ENCODE results near the gene SLC38A8.

Gene SLC38A8

DNA sequence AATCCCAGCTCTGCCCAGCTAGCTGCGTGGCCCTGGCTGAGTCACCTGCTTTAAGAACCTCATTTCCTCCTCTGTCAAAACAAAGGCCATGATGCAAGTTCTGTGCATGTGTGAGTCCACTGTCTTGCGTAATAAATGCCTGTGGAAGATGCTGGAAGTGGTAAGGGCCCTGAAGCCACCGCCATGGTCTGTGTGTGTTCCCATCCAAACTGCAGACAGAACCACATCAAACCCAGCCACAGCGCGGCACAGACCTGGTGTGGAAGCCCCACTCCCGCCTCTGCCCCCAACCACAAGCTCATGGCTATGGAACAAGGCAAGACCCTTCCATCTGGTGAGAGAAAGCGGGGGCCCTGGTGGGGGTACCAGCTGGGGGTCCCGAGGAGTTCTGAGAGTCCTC lies 48.5 kb downstream of the SLC38A8 start:
- DNase-seq: no peak

DNA sequence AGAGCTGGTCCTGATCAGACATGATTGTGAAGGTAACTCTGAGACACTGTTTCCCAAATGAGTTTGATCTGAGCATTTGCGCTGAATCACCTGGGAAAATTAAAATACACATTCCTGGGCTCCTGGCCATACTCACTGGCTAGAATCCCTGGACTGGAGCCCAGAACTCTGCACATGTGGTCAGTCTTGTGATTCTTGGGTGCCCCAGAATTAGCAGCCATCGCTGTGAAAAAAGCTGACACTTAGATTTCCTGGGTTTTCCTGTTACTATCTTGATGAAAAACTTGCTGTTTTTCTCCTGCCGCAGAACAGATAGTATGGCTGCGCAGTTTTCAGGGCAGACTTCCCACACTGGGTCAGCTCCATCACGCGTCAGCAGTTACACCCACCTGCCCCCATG lies 50.0 kb downstream of the SLC38A8 start:
- no peak for DNase-seq

DNA sequence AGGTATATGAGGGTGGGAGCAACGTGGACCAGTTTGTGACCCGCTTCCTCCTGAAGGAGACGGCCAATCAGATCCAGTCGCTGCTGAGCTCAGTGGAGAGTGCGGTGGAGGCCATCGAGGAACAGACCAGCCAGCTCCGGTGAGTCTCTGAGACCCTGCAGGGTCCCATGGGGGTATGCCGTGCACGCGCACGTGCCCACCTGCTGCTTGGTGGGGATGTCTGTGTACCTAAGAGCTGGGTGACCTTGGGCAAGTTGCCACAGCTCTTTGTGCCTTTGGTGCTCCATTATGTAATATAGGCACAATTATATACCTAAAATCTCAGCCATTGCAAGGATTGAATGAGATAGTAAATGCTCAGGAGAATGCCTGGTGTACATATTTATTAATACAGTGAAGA lies 52.1 kb downstream of the SLC38A8 start:
- DNase-seq: no peak

DNA sequence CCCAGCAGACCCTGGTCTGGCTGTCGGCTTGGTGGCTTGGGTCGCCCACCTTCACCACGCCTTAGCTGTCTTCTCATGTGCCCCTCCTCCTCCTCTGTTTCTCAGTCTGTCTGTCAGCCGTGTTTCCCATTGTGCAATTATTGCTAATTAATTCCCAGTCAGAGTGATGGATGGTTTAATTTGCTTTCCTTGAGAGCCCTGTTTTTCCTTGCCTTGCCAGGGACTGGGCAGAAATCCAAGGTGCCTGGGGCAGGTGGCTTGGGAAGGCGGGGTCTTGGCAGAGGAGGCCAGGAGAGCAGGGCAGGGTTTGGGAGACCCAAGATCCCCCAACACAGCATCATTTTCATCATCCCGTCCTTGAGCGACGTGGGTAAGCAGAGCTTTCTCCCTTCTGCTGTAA lies 53.3 kb downstream of the SLC38A8 start:
- DNase-seq: no peak

DNA sequence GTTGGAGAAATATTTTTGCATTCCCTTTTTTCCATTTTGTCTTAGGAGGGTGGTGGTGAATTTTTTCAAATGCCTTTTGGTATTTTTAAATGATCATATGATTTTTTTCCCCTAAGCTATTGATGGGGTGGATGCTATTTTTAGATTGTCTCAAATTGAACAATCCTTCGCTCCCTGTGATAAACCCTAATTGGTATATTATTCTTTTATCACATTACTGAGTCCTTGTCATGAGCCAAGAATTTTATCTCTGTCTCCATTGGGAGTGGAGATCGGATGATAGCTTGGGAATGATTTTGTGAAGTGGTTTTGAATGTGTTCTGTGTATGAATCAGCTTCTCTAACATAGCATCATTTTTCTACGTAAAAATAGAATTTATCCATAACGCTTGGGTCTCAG lies 59.1 kb downstream of the SLC38A8 start:
- no peak for DNase-seq

DNA sequence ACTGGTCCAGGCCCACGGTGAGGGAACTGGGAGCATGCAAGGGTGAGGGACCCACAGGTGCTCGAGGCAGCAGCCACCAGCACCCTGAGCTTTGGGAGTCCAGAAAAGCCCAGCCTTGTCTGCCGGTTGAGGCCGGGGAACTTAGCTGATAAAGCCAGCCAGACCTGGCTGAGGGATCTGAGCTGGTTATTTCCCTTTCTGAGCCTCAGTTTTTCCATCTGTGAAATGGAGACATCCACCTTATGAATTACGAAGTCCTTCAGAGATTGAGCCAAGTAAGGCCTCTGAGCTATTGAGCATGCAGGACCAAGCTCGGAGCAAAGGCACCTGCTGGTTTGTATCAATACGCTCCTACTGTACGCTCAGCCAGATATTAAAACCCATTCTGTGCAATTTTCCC lies 60.8 kb downstream of the SLC38A8 start:
- DNase-seq: no peak

DNA sequence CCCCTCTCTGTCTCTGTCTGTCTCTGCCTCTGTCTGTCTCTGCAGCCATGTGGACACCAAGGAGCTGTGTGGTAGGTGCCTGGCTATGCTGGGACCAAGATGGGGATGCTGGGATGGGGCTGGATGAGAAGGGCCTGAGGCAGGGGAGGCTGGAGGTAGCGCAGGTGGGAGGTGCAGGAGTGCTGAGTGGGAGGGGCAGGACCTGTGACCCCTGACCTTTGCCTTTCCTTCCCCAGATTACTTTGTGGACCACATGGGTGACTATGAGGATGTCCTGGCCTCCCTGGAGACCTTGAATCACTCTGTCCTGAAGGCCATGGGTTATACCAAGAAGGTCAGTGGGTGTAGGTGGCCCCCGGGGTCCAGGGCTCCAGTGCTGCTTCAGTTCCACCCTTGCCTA lies 61.8 kb downstream of the SLC38A8 start:
- no peak for DNase-seq

DNA sequence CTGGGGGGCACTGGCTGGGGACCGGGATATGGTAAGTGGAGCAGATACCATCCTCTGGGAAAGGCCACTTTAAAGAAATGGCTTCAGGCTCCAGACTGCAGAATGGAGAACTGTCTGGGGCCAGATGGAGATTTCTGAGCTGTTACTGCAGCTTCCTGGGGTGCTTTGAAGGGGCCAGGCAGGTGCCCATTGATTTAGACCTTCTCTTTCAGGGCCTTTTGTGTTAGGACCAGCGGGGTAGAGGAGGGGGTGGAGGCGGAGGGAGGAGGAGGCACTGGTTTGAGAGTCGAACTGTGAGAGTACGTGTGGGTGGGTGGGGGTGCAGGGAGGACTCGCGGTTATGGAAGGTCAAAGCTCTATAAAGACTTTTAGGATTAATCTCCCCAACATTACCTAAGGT lies 63.2 kb downstream of the SLC38A8 start:
- no peak for DNase-seq

DNA sequence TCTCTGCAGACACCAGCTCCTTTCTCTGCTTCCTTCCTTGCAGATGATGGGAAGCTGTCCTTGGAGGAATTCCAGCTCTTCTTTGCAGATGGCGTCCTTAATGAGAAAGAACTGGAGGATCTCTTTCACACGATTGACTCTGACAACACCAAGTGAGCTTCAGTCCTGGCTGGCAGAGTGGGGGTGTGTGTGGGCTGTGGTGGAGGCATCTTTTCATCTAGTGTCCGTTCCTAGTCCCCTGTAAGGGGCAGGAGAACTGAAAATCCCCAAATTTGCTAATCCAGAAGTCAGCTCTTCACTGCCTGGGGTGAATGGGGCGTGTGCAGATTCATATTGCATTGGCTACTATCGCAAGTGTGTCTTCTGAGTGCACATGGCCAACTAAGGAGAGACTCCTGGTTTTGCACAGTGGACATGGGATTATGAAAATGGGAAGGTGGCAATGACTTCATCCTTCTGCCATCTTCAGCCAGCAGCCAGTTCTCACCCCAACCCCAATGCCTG lies 64.1 kb downstream of the SLC38A8 start:
- no peak for DNase-seq

DNA sequence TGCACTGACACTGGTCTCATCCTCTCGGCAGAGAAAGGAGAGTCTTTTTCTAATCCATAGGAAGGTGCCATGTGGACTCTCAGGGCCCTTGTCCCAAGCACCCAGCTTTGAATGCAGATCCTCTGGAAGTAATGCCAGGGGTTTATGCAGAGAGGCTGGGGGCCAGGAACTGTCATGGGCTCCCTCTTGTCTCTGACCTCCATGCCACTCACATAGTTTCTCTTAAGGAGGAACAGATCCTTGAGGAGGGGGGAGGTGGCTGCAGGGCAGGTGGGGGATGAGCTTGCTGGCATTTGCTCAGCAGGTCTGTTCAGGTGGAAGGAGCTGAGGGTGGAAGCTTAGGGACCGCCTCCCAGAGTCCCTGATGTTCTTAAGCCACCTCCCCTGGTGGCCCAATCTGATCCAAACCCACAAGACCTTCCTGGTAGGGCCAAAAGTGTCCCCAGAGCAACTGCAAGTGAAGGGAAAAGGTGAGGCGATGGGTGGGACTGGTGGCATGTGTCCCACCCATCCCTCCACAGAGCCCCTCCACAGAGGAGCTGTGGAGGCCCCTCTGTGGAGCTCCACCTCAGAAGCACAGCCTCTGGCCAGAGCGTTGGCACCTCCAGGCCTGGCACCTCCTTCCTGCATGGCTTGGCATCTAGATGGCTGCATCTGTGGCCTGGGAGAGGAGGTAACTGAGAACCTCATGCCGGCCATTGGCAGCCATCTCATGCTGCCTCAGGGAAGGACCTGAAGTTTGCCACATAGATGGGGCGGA lies 65.4 kb downstream of the SLC38A8 start:
- no peak for DNase-seq

DNA sequence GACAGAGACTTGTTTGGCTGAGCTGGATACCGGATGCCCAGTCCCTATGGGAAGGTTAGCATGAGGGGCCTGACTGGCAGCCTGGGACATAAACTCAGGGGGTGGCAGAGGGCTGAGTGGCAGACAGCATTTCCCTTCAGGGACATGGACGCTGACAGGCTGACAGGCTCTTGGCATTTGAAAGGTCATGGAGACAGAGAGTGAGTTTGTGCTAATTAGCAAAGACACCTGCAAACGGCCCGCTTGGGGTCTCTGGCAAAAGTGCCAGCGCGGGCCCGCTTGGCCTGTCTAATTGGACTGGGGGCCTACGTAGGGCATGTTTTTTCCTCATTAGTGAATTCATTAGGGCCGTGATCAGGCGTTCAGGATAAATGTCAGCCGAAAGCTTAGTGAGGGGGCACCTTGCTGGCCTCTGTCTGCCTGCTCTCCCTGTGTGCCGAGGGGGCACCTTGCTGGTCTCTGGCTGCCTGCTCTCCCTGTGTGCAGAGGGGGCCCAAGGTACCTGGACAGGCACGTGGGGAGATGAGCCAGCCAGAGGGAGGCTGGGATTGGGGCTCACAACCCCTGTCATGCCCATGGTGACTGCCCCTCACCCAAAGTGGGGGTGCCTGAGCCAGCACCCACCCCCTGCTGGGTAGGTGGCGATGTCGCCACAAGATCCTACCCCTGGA lies 66.9 kb downstream of the SLC38A8 start:
- DNase-seq: no peak

DNA sequence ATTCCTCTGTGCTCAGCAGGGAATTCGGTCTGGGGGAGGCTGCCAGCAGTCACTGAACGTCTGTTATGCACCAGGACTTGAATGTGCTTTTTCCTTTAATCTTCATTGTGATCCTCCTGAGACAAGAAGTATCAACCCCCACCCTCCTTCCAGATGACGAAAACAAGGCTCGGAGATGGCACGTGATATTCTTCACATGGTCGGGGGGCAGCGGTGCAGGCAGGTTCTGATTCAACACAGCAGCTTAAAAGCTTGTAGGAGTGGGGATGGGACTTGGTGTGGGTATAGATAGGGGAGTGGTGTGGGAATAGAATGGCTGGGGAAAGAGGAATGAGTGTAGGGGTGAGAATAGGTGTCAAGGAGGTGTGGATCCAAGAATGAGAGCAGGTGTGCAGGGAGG lies 68.1 kb downstream of the SLC38A8 start:
- no peak for DNase-seq

DNA sequence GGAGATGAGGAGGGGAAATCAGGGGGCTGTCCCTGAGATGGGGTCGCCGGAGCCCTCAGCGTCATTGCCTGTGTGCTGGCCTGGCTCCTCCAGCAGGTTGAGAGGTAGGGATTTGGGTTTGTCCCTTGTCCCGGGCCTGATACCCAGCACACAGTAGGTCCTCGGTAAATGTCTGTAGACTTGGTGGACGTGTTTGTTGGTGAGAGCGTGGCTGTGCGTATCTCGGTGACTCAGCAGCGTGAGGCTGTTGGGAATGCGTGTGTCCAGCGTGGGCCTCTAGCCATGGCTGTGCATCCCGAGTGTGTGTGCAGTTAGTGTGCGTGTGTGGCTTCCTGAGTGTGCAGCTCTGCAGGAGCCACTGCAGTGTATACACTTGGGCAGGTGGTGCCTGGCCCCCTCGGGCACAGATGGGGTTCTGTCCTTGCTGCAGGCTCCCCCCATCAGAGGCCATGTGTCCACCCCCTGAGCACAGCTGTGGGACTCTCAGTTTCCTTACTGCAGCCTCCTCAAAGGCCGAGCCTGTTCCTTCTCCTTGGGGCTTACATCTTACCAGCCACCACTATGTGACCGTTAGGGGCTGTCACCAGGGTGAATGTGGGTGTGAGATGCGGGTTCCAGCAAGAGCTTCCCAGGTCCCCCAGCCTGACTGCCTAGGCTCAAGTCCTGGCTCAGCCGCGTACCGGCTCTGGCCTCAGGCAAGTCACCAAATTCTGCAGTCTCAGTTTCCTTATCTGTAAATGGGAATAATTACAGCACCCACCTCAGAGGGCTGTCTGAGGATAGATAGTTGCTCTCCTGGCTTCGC lies 68.8 kb downstream of the SLC38A8 start:
- no peak for DNase-seq

DNA sequence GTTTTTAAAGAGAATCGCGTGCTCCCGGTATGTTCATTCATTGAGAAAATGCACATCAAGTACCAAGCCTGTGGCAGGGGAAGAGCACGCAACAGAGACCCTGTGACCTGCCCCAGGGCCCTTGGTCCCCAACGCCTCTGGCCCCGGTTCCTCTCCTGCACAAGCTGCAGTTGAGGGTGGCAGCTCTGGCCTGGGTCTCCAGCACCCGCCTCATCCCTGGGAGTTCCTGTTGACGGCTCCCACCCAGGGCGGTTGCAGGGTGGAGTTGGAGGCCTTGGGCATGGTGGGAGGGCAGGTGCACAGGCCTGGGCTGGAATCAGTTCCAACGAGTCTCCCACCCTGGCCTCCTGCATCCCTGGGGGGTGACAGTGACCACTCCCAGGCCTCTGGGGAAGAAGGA lies 69.5 kb downstream of the SLC38A8 start:
- no peak for DNase-seq

DNA sequence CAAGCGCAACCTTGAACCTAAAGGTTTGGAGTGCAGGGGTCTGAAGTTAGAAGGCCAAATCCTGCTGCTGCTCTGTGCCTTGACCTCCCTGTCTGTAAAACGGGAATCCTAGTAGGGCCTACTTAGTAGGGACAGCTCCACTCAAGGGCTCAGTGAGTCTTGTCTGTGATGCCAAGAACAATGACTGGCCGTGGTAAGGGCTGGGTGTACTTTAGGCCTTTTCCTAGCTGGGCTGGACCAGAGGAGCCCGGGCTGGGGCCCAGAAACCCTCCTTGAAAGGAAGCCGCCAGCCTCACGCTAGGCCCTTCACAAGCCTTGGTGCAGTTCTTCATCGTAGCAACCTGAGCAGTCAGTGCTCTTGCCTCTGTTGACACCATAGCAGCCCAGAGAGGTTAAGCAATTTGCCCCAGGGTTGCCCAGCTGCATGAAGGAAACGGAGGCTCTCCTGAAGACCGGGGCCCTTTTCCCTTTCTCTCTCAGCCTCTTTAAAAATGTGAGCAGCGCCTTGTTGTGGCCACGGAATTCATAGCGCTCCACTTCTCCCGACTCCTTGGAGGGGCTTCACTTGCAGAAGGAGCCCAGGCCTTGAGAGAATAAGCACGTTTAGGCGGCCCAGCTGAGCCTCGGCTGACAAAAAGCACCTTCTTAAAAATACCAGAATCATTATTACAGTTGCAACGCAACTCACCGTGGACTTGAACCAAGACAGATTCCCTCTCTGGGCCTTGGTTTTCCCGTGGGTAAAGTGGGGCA lies 70.2 kb downstream of the SLC38A8 start:
- no peak for DNase-seq

DNA sequence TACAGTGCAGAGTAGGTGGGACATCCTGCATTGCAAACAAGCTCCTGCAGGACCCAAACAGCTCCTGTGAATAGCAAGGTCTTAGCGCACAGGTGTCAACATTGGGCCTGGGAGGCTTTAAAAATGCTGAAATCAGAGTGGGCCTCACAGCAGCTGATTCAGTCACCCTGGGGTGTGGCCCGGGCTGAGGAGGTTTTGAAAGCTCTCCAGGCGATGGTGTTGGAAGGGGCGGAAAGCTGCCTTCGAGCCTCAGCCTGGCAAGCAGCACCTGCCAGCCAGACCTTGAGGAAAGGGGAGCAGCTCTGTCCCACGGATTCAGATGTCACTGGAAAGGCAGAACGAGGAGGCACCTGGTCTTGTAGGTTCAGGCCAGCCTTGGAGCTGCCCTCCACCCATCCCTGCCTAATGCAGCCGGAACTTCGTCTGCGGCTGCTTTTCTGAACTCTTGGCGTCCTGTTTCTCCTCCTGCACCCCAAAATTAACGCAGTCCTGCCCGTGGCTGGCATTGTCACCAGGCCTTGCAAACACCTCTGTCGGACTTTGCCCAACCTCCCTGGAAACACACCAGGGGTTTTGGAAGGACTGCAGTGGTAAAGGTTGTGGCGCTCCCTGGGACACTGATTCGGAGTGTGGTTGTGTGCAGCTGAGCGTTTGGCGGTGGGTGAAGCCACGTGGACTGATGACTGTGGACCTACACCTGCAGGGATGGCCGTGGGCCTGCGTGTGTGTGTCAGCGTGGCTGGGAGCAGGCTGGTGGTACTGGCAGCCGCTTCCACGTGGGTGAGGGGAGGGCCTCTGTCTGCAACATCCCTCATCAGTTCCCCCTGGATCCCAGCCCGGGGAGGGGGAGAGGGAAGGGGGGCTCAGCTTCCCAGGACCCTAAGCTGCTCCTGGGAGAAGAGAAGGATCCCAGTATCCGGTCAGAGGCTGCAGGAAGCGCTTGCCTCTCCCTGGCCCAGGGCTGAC lies 71.1 kb downstream of the SLC38A8 start:
- no peak for DNase-seq

DNA sequence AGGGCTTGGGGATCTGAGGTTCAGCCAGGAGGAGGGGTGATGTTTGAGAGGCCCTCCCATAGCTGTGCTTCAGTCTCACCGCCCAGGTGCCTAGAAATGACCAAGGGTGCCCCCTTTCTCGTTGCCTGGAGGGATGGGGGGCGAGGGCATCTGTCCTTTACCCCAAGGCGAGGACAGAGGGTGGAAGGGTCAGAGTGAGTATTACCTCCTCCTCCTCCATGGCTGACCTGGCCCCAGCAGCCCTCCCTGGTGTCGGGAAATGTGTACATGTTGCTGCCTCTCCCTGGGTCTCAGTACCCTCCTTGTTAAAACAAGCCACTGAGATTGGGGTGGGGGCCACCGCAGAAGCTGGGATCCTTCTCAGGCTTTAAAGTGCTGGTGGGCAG lies 72.2 kb downstream of the SLC38A8 start:
- no peak for DNase-seq

DNA sequence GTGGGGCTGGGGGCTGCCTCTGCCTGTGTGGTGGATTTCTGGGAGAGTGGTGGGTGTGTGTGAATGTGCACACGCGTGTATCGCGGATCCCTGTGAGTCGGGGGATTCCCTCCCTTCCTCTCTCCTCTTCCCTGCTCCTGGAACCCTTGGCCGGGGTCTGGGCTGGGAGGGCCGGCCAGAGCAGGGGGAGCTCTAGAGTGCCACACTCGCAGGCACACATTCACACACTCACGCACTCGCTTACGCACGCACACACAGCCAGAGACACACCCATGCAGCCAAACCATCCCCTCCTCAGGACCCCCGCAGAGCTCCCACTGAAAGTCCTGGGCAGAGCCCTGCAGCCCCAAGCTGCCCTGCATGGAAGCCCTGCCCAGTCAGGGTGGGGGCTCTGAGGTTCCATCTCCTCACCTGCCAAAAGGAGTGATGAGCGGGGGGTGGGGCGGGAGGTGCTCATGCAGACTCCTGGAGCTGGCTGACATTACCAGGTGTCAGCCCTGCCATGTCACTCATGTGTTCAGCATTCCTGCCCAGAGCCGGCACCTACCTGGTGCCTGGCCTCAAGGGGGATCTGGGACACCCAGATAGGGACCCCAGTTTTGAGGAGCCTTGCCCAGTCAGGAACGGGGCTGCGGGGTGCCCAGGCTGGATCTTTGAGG lies 72.7 kb downstream of the SLC38A8 start:
- no peak for DNase-seq

DNA sequence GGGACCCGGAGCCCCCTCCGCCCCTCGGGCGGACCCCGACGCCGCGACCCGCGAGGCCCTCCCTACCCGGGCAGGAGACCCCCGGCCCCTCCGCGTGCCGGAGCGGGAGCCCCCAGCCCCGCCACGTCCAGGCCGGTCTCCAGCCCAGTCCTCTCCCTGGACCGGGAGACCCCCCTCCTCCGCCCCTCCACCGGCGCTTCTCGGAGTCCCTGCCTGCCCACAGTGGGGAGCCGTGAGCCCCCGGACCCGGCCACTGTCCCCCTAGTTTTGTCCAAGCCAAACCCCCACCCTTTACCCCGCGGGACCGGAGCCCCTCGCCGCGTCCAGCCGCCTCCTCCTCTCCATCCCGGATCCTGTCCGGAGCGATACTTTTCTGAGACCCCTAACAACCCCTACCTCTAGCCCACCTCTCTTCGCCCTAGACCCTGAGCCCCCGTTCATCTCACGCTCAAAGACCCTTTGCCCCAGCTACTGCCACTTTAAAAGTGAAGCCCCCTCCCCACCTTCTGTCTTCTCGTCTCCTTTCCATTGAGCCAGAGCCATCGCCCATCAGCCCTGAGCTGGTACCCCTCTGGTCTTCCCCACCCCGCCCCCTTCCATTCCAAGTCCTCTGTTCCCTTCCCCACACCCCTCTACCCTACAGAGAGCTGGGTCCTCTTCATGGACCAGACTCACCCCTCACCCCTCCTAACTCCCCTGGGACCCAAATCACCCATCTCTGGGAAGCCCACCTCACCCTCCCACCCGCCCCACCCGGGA lies 73.5 kb downstream of the SLC38A8 start:
- DNase-seq: no peak

DNA sequence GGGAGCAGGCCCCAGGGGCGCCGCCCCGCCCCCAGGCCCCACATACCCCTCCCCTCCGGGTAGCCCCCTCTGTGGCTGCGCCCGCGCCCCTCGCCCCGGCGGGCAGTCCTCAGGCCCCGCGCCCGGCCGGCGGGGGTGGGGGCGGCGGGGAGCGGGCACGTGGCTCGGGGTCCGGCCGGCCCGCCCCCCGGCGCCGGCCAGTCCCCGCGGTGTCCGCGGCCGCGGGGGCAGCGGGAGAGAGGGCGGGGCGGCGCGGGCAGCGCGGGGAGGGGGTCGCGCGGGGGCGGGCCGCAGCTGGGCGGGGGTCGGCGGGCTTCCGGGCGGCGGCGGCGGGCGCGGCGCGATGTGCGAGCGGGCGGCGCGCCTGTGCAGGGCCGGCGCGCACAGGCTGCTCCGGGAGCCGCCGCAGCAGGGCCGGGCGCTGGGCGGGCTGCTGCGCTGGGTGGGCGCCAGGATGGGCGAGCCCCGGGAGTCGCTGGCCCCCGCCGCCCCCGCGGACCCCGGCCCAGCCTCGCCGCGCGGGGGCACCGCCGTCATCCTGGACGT lies 74.2 kb downstream of the SLC38A8 start:
- no peak for DNase-seq

Data from hematopoietic multipotent progenitor cell treated with erythropoietin and hydrocortisone succinate and interleukin-3 and kit ligand, for 8 days (in vitro differentiated cells).